ENCODE results near the gene ANP32A. TPM values are rescaled to one million over a fixed set of nuclear protein-coding genes. Genes with fewer than 3 reads are reported as not detected.
A peak's percentile ranks its signal among the peaks of the same experiment; 100 is the strongest.

The ANP32A gene
- total and polyA plus RNA-seq, 8 donors, result 111 to 346 (median 298) TPM

- no peak for DNase-seq
- peaks cover 0 to 18% of the 10 kb centered on the region in 2 donors for H3K36me3 ChIP-seq
- H3K9me3 ChIP-seq, result no peaks in the 10 kb centered on the region
- no peak for ATAC-seq
- H3K4me3 ChIP-seq, result no peak overlapping the region
- TF ChIP-seq, protein P1, sequence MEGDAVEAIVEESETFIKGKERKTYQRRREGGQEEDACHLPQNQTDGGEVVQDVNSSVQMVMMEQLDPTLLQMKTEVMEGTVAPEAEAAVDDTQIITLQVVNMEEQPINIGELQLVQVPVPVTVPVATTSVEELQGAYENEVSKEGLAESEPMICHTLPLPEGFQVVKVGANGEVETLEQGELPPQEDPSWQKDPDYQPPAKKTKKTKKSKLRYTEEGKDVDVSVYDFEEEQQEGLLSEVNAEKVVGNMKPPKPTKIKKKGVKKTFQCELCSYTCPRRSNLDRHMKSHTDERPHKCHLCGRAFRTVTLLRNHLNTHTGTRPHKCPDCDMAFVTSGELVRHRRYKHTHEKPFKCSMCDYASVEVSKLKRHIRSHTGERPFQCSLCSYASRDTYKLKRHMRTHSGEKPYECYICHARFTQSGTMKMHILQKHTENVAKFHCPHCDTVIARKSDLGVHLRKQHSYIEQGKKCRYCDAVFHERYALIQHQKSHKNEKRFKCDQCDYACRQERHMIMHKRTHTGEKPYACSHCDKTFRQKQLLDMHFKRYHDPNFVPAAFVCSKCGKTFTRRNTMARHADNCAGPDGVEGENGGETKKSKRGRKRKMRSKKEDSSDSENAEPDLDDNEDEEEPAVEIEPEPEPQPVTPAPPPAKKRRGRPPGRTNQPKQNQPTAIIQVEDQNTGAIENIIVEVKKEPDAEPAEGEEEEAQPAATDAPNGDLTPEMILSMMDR (IDR thresholded peaks at IDR 0.05), result no peak
- peak overlapping the region in 1 of 2 donors; percentile 86 for H3K27ac ChIP-seq
- H3K27me3 ChIP-seq, result no peaks in the 10 kb centered on the region
- peaks cover 80 to 88% of the 10 kb centered on the region in 2 donors for H3K4me1 ChIP-seq
- intact Hi-C loops (cut with DNase I), result no loop called here
Observed at GRCh38 chr15:68790910-68791309, 29.8 kb downstream of the ANP32A start.

- no peak overlapping the region for H3K4me3 ChIP-seq
- no peaks in the 10 kb centered on the region for H3K27me3 ChIP-seq
- intact Hi-C loops (cut with DNase I), result no loop called here
- peak overlapping the region; percentile 51 to 86 for H3K27ac ChIP-seq
- no peak for ATAC-seq
- H3K9me3 ChIP-seq, result no peaks in the 10 kb centered on the region
- peaks cover 73 to 86% of the 10 kb centered on the region in 2 donors for H3K4me1 ChIP-seq
- DNase-seq, result no peak
- H3K36me3 ChIP-seq, result peaks cover 0 to 24% of the 10 kb centered on the region in 2 donors
- TF ChIP-seq, protein P1 (IDR thresholded peaks at IDR 0.05), result no peak
Observed at GRCh38 chr15:68790242-68790575, 30.5 kb downstream of the ANP32A start.

DNA sequence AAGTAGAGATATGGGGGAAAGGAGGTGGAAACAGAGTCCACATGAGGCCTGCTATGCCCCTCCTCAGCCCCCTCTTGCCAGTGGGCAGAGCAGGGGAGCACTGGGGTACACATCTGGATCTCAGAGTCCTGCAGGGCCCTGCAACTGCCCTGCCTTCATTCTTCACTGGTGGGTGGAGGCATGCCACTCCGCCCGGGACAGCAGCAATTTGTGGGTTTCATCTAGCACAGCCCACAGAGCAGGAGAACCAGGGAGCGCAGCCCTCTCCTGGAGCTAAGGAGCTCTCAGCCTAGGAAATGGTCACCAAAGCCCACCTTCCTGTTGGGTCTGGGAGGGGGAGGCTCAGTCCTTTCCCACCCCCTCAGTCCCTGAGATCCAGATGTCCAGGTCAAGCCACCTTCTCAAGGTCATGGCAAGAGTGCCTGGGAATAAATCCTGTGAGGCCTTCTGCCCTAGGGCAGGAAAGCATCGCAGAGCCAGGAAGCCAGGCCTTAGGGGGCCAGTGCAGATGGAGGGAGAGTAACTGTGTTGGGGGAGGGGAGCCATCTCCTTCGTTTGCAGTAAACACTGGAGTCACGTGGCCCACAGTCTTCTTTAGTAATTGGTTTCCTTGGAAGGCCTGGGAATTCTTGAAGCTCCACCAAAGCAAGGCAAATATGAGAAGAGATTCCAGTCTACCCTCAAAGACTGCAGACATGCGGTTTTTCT, 31.0 kb downstream of the ANP32A start:
- Histone ChIP-seq H3K4me3 (no peak overlapping the region), H3K36me3 (peaks cover 0 to 29% of the 10 kb centered on the region in 2 donors), H3K9me3 (no peaks in the 10 kb centered on the region), H3K4me1 (peaks cover 68 to 86% of the 10 kb centered on the region in 2 donors), H3K27me3 (no peaks in the 10 kb centered on the region), H3K27ac (peak overlapping the region; percentile 51 to 86)
- TF ChIP-seq, protein P1 (IDR thresholded peaks at IDR 0.05), result no peak
- intact Hi-C loops (cut with DNase I), result no loop called here
- DNase-seq (peak in 1 of 4 donors; percentile 54), ATAC-seq (no peak)

DNA sequence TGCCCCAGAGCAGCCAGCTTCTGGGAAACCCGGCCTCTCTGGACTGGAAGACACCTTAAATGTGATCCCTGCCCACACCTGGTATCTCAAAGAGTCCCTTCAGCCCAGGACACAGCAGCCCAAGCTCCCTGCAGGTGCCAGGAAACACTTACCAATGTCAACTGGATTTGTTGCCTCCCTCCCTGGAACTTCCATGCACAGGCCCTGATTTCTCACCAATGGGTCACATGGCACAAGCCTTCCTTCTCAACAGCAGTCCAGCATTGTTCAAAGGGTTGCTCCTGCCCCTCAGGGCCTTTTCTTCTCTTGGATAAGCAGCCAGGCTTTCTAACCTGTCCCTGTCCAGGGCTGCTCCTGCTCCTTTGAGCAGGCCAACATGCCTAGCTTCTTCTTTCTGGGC, 31.6 kb downstream of the ANP32A start:
- Histone ChIP-seq H3K4me1 (peaks cover 62 to 86% of the 10 kb centered on the region in 2 donors), H3K27ac (peak overlapping the region; percentile 51 to 86)
- peak; percentile 7 for ATAC-seq

DNA sequence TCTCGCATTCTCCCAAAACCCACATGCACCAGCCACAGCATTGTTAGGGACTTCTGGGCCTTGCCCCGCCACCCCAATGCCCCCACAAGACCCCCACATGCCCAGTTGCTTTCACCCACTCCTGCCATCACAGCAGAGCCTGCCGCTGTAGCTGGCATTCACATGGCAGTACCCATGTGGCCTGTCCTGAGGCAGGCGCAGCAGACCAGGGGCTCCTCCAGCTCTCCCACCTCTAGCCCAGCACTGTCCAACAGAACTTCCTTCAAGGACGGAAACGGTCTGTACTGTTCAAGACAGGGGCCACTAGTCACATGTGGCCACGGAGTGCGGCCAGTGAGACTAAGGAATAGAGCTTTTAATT, 32.5 kb downstream of the ANP32A start:
- Histone ChIP-seq H3K36me3 (peaks cover 0 to 43% of the 10 kb centered on the region in 2 donors), H3K4me3 (no peak overlapping the region), H3K27ac (peak overlapping the region; percentile 69 to 86), H3K9me3 (no peaks in the 10 kb centered on the region), H3K4me1 (peaks cover 56 to 86% of the 10 kb centered on the region in 2 donors), H3K27me3 (no peaks in the 10 kb centered on the region)
- intact Hi-C loops (cut with DNase I), result no loop called here
- ATAC-seq, result no peak
- DNase-seq, result no peak
- TF ChIP-seq, protein P1 (IDR thresholded peaks at IDR 0.05), result no peak

More for the DNA sequence above, 31.6 kb downstream of the ANP32A start:
- Histone ChIP-seq H3K9me3 (no peaks in the 10 kb centered on the region), H3K36me3 (peaks cover 0 to 35% of the 10 kb centered on the region in 2 donors), H3K27me3 (no peaks in the 10 kb centered on the region), H3K4me3 (no peak overlapping the region)
- TF ChIP-seq, protein P1 (IDR thresholded peaks at IDR 0.05), result no peak
- no peak for DNase-seq
- intact Hi-C loops (cut with DNase I), result no loop called here

Data from left lung (tissue), 10 donors.